K562 (cell line): ENCODE measurements around the gene C5orf47. TPM values are rescaled to one million over a fixed set of nuclear protein-coding genes. Genes with fewer than 3 reads are reported as not detected.

Source experiments
- ATAC-seq: fragments of 200-7000 bp; cut with Tn5 transposase; 3 replicates; pipeline ENCODE4 v1.9.1; 2020; ENCODE audit warnings: moderate library complexity
- BruUV-seq: library from RNA; stranded (reverse); fragments of 400-500 nt; replicated peaks from 2 replicates; lab custom pipeline; 2021; lab: Mats Ljungman, UMichigan
- CTCF ChIA-PET: fragments of 300-600 bp; formaldehyde crosslinking; extraction: SDS; loops from one replicate; lab custom pipeline; 2021; ENCODE audit warnings: low intra/inter-chr PET ratio; lab: Yijun Ruan, JAX
- POLR2A ChIA-PET: fragments of 300-600, 350-650 bp; sonication (Branson Sonifier 250); formaldehyde crosslinking; extraction: SDS; loops from one replicate; lab custom pipeline; 2021; ENCODE audit warnings: antibody characterized with exemption, inconsistent platforms; lab: Yijun Ruan, JAX
- DNase-seq, 4 experiments: peaks; one replicate each; pipeline versions ENCODE4 v3.0.0 to v3.0.0-alpha.2; 2011 to 2018; ENCODE audit warnings: low spot score in 3 of 4, mixed read lengths in 3 of 4; ENCODE audit errors: extremely low read depth in 1 of 4
- FAIRE-seq: peaks from 2 replicates; lab custom pipeline; 2011; peaks lifted over from hg19 to GRCh38; lab: Jason Lieb, UNC
- H2AFZ ChIP-seq: 2 replicates; pipeline ENCODE4 v1.6.0; 2011; ENCODE audit warnings: low read depth, low read length, control low read depth, inconsistent platforms
- H3K27ac ChIP-seq: fragments of 200-600 bp; 3 replicates; pipeline ENCODE4 v1.8.0; 2011; ENCODE audit warnings: low read depth, mild to moderate bottlenecking, control low read depth, inconsistent platforms, low read length, moderate library complexity, mixed read lengths; ENCODE audit errors: extremely low read depth
- H3K27me3 ChIP-seq, 2 experiments: fragments of 300-600 bp in 1 of 2; 2 replicates in 1 of 2; 3 replicates in 1 of 2; pipeline versions ENCODE4 v1.6.0 to v1.8.0; 2011; ENCODE audit warnings: inconsistent platforms in 2 of 2, low read length in 2 of 2, mild to moderate bottlenecking in 1 of 2, mixed read lengths in 1 of 2, moderate library complexity in 1 of 2; ENCODE audit not compliant: control insufficient read depth in 2 of 2, insufficient read depth in 2 of 2
- H3K36me3 ChIP-seq: fragments of 300-600 bp; 3 replicates; pipeline ENCODE4 v1.8.0; 2011; ENCODE audit warnings: mild to moderate bottlenecking, low read length, inconsistent platforms; ENCODE audit not compliant: control insufficient read depth, insufficient read depth
- H3K4me1 ChIP-seq, 2 experiments: fragments of 200-600 bp in 1 of 2; replicated peaks in 1 of 2; 2 replicates in 1 of 2; 3 replicates in 1 of 2; pipeline versions ENCODE4 v1.5.1 to v1.8.0; 2011; ENCODE audit warnings: inconsistent platforms in 2 of 2, low read length in 2 of 2, mild to moderate bottlenecking in 1 of 2, mixed read lengths in 1 of 2, moderate library complexity in 1 of 2; ENCODE audit not compliant: control insufficient read depth in 2 of 2, insufficient read depth in 2 of 2
- H3K4me2 ChIP-seq: 2 replicates; pipeline ENCODE4 v1.6.1; 2011; ENCODE audit warnings: low read length, control low read depth, inconsistent platforms, mixed read lengths; ENCODE audit not compliant: insufficient read depth
- H3K4me3 ChIP-seq: fragments of 200-600 bp; sonication (generic), shearing (Covaris generic); 2 replicates; pipeline ENCODE4 v1.5.1; 2016; ENCODE audit warnings: control low read depth, inconsistent platforms
- H3K79me2 ChIP-seq: fragments of 200-600 bp; 3 replicates; pipeline ENCODE4 v1.8.0; 2011; ENCODE audit warnings: low read length, inconsistent platforms; ENCODE audit not compliant: control insufficient read depth, insufficient read depth
- H3K9ac ChIP-seq, 2 experiments: 2 replicates each; pipeline versions ENCODE4 v1.6.0 to v1.6.1; 2011; ENCODE audit warnings: low read depth in 2 of 2, low read length in 2 of 2, control low read depth in 1 of 2, inconsistent platforms in 1 of 2, mild to moderate bottlenecking in 1 of 2, mixed read lengths in 1 of 2; ENCODE audit not compliant: insufficient read depth in 1 of 2
- H3K9me1 ChIP-seq: one replicate; pipeline ENCODE4 v1.6.0; 2011; ENCODE audit warnings: inconsistent platforms, mild to moderate bottlenecking, low read length, moderate library complexity; ENCODE audit not compliant: control insufficient read depth, insufficient read depth
- H3K9me3 ChIP-seq: replicated peaks from 2 replicates; pipeline ENCODE4 v1.5.1; 2011; ENCODE audit warnings: low read depth, low read length, inconsistent platforms; ENCODE audit not compliant: control insufficient read depth, insufficient read depth
- H4K20me1 ChIP-seq: replicated peaks from 2 replicates; pipeline ENCODE4 v1.6.1; 2011; ENCODE audit warnings: low read length, inconsistent platforms, mixed read lengths; ENCODE audit not compliant: control insufficient read depth, insufficient read depth
- CBX2 ChIP-seq: fragments of 200-600 bp; sonication (generic); IDR thresholded peaks from one replicate; pipeline ENCODE4 v1.6.1; 2012; ENCODE audit warnings: mild to moderate bottlenecking, low read length, inconsistent platforms; ENCODE audit not compliant: insufficient read depth, poor library complexity, severe bottlenecking
- E2F3 ChIP-seq: fragments of 250-450 bp; sonication (Bioruptor Pico); IDR thresholded peaks from 2 replicates; pipeline ENCODE4 v1.4.0; 2020; ENCODE audit warnings: mild to moderate bottlenecking
- HDAC6 ChIP-seq: IDR thresholded peaks from 2 replicates; pipeline ENCODE4 v1.6.1; 2012; ENCODE audit warnings: low read depth, mild to moderate bottlenecking, control low read depth, inconsistent platforms, low read length, moderate library complexity
- RBM22 ChIP-seq: fragments of 200-400 bp; formaldehyde crosslinking; IDR thresholded peaks from 2 replicates; pipeline ENCODE4 v1.6.1; 2018; ENCODE audit warnings: low read length, low read depth; ENCODE audit not compliant: poor library complexity, severe bottlenecking
- ZNF699 ChIP-seq: fragments of 250-450 bp; sonication (Bioruptor Pico); IDR thresholded peaks from 2 replicates; pipeline ENCODE4 v1.8.0; 2021; ENCODE audit warnings: mild to moderate bottlenecking, moderate library complexity; ENCODE audit not compliant: insufficient replicate concordance
- WGBS: fragments of 100-300 bp; shearing (Covaris generic); methylation state at CpG from one replicate; pipeline ENCODE4 v1.1.6; 2016; ENCODE audit warnings: low coverage, mixed read lengths; ENCODE audit not compliant: insufficient coverage; ENCODE audit errors: missing lambda C conversion rate; 5-methylcytosine and 5-hydroxymethylcytosine counted together
- in situ Hi-C: fragments of 300-500 bp; cut with MboI; formaldehyde crosslinking; loops from 4 replicates; pipeline ENCODE4 v1.15.0; 2018; ENCODE audit warnings: inconsistent platforms, mixed read lengths
- intact Hi-C: fragments of 100-400 bp; cut with micrococcal nuclease; formaldehyde crosslinking; loops from 2 replicates; pipeline ENCODE4 v1.14.2; 2022
- polyA plus RNA-seq, 8 experiments: library from polyadenylated mRNA; depleted of rRNA in 4 of 8; stranded (reverse) in 5 of 8; unstranded in 3 of 8; fragments of >200 nt; fragmentation: Nextera tagmentation in 2 of 8; fragmentation: Illumina TruSeq in 1 of 8; extraction: Ambion mirVana in 2 of 8; extraction: Trizol in 1 of 8; gene quantifications; 2 replicates each; pipeline versions ENCODE4 v1.2.1 to v1.2.3, GENCODE V29; 2011 to 2014; ENCODE audit warnings: inconsistent platforms in 1 of 8, missing spikeins in 1 of 8
- total RNA-seq, 7 experiments: library from RNA; depleted of rRNA in 6 of 7; stranded (reverse); fragments of >200 nt in 6 of 7; fragmentation: Illumina TruSeq in 2 of 7; extraction: Trizol in 2 of 7; gene quantifications; 2 replicates each; pipeline versions ENCODE4 v1.2.1 to v1.2.3, GENCODE V29; 2011 to 2021; ENCODE audit warnings: low replicate concordance in 1 of 7

The C5orf47 gene
- total and polyA plus RNA-seq, 9 of the 15 experiments (the other 6 are each of a cell fraction or from before 2014, with no cell fraction given): 0.08 TPM; not detected in 8

GRCh38 chr5:174052636-174053035 lies 63.7 kb downstream of the C5orf47 start:
- no peak for DNase-seq
- FAIRE-seq: no peak
- 0% methylated on average over 5 of the region's 5 CpGs for WGBS
- intact Hi-C loops: no loop called here
- Histone ChIP-seq H3K27me3 (peaks cover 0 to 4% of the 10 kb centered on the region in 2 experiments; a peak in 2 of 5 replicates), H3K4me3 (no peak overlapping the region), H2AFZ (no peak overlapping the region), H3K9ac (no peak overlapping the region), H4K20me1 (peaks cover 3% of the 10 kb centered on the region; the same call in 1 of the 2 replicates), H3K9me3 (no peaks in the 10 kb centered on the region), H3K9me1 (no peaks in the 10 kb centered on the region), H3K79me2 (no peaks in the 10 kb centered on the region), H3K36me3 (no peaks in the 10 kb centered on the region), H3K4me1 (no peaks in the 10 kb centered on the region), H3K4me2 (no peak overlapping the region)
- POLR2A ChIA-PET: no interaction called here
- CTCF ChIA-PET: no interaction called here
- ATAC-seq: no peak
- in situ Hi-C loops: no loop called here
- BruUV-seq: no TSS peak
- no peak for TF ChIP-seq ZNF699
- TF ChIP-seq, all 486 proteins: peak for 0
- no peak overlapping the region for H3K27ac ChIP-seq

GRCh38 chr5:174053905-174054304 lies 64.9 kb downstream of the C5orf47 start:
- Histone ChIP-seq H4K20me1 (peaks cover 3% of the 10 kb centered on the region; the same call in 1 of the 2 replicates), H3K36me3 (no peaks in the 10 kb centered on the region), H3K4me1 (no peaks in the 10 kb centered on the region), H3K27ac (no peak overlapping the region), H3K27me3 (peaks cover 0 to 6% of the 10 kb centered on the region in 2 experiments; a peak in 2 of 5 replicates), H3K9me1 (no peaks in the 10 kb centered on the region), H3K9ac (no peak overlapping the region), H3K9me3 (no peaks in the 10 kb centered on the region), H3K4me3 (no peak overlapping the region), H3K4me2 (no peak overlapping the region), H3K79me2 (no peaks in the 10 kb centered on the region), H2AFZ (no peak overlapping the region)
- no TSS peak for BruUV-seq
- FAIRE-seq (no peak), ATAC-seq (no peak), DNase-seq (no peak)
- intact Hi-C loops (no loop called here), in situ Hi-C loops (no loop called here)
- CTCF ChIA-PET: no interaction called here
- TF ChIP-seq E2F3 (CRISPR knock-in tag): no peak
- no peak for TF ChIP-seq CBX2
- TF ChIP-seq HDAC6: no peak
- TF ChIP-seq RBM22: no peak
- POLR2A ChIA-PET: no interaction called here
- 2% methylated on average over 3 of the region's 3 CpGs for WGBS

Other genes with a start within 250 kb of the C5orf47 start
- 9.5 and 10.2 TPM in 2 replicates for gene CPEB4, start 100.8 kb upstream of the C5orf47 start, total RNA-seq (2014; rRNA removed)
- 20.6 and 21.8 TPM in 2 replicates for gene CPEB4, start 100.8 kb upstream of the C5orf47 start, total RNA-seq (2014; rRNA removed; fragmentation: Illumina TruSeq; extraction: Trizol)
- 12.0 and 12.4 TPM in 2 replicates for gene CPEB4, start 100.8 kb upstream of the C5orf47 start, total RNA-seq (2015; rRNA removed; fragmentation: Illumina TruSeq; extraction: Trizol)
- 17.7 and 19.7 TPM in 2 replicates for gene CPEB4, start 100.8 kb upstream of the C5orf47 start, total RNA-seq (2021)
- gene CPEB4, start 100.8 kb upstream of the C5orf47 start, polyA plus RNA-seq (2011; rRNA removed): 17.6 and 21.3 TPM in 2 replicates
- gene CPEB4, start 100.8 kb upstream of the C5orf47 start, polyA plus RNA-seq (2014; fragmentation: Illumina TruSeq; extraction: Trizol): 9.3 and 13.2 TPM in 2 replicates
- 10 to 100 TPM in 1 of 2 experiments, 1 to 10 TPM in 1; 7.4 to 10.2 TPM for gene CPEB4, start 100.8 kb upstream of the C5orf47 start, polyA plus RNA-seq (2014; fragmentation: Nextera tagmentation; extraction: Ambion mirVana)
- 11.0 and 12.2 TPM in 2 replicates for gene CPEB4, start 100.8 kb upstream of the C5orf47 start, polyA plus RNA-seq (2014; rRNA removed)
- not detected in 2 replicates for gene NSG2, start 56.5 kb downstream of the C5orf47 start, total RNA-seq (2014; rRNA removed)
- not detected in 2 replicates for gene NSG2, start 56.5 kb downstream of the C5orf47 start, total RNA-seq (2014; rRNA removed; fragmentation: Illumina TruSeq; extraction: Trizol)
- gene NSG2, start 56.5 kb downstream of the C5orf47 start, total RNA-seq (2015; rRNA removed; fragmentation: Illumina TruSeq; extraction: Trizol): not detected in 2 replicates
- not detected in 2 replicates for gene NSG2, start 56.5 kb downstream of the C5orf47 start, total RNA-seq (2021)
- 0.04 TPM in 1 of 2 replicates, not detected in the other for gene NSG2, start 56.5 kb downstream of the C5orf47 start, polyA plus RNA-seq (2011; rRNA removed)
- gene NSG2, start 56.5 kb downstream of the C5orf47 start, polyA plus RNA-seq (2014; fragmentation: Illumina TruSeq; extraction: Trizol): 0.06 TPM in 1 of 2 replicates, not detected in the other
- gene NSG2, start 56.5 kb downstream of the C5orf47 start, polyA plus RNA-seq (2014; fragmentation: Nextera tagmentation; extraction: Ambion mirVana): not detected
- not detected in 2 replicates for gene NSG2, start 56.5 kb downstream of the C5orf47 start, polyA plus RNA-seq (2014; rRNA removed)